Breast epithelium (tissue), 3 donors: Measurements from ENCODE around the gene DPM2.

Source experiments
- CTCF ChIP-seq, 3 donors: fragments of 450-650 bp; IDR thresholded peaks; one replicate each; pipeline ENCODE4 v1.5.1; 2016 to 2017; ENCODE audit warnings: antibody characterized with exemption in 3 of 3, mild to moderate bottlenecking in 3 of 3, moderate library complexity in 3 of 3
- POLR2AphosphoS5 ChIP-seq, 3 donors: sonication (generic); formaldehyde crosslinking; IDR thresholded peaks; one replicate each; pipeline ENCODE4 v1.6.1; 2017; ENCODE audit warnings: antibody characterized with exemption in 3 of 3

DNA sequence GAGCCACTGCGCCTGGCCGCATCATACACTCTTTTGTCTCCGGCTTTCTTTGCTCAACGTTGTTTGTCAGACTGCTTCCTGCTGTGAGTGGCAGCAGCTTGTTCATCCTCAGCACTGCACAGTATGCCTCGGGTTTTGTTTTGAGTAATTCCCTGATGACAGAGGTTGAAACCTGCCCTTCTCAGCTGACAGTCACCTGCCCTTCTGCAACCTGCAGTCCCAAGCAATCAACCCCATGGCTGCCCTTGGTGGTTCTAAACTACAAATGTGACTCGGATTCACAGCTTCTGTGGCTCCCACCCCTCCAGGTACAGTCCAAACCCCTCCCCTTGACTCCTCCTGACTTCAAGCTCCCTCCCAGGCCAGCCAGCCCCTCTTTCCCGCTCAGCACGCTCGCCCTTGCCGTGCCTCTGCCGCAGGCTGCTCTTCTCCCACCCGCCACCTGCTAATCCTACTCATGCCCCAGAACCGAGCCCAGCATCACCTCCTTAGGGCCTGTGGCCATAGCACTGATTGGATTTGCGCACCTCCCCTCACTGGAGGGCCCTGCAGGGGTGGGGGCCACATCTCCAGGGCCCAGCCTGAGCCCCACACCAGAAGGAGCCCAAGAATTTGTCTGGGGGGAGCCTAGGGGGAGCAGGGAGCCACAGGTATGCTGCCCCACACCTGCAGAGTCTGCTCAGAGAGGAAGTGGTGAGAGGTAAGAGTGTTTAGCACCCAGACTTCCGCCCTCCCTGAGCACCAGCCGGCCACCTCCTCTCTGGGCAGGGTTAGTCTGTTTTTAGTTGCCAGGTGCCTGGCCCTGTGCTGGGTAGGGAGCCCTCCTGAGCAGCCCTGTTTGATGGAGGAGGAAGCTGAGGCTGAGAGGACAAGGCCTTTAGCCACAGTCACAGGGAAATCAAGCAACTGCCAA is 33.0 kb upstream of the DPM2 start:
- TF ChIP-seq CTCF (IDR thresholded peaks at IDR 0.05) (no peak), POLR2AphosphoS5 (IDR thresholded peaks at IDR 0.05) (no peak)
